ENCODE measurements around the gene ILF3. TPM values are rescaled to one million over a fixed set of nuclear protein-coding genes. Genes with fewer than 3 reads are reported as not detected.
A peak's percentile ranks its signal among the peaks of the same experiment; 100 is the strongest.

Gene ILF3
- total and polyA plus RNA-seq, 12 donors: 75.0 to 254 (median 184) TPM

DNA sequence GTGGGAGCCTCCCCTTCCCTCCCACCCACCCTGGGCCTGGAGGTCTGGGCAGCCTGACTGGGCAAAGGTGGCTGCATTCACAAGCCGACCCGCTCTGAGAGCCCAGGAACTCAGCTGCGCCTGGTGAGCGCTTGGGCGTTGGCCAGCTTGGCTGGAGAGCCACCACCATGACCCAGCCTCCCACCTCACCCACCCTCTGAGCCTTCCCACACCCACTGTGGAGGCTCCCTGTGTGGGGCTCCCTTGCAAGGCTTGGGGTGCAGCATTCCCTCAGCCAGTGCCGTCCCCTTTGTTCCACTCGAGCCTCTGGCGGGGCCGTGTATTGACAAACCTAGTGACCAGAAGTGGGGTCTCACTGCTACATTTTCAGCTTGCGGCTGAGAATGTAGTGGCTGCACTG, 32.0 kb downstream of the ILF3 start:
- H3K27me3 ChIP-seq: no peaks in the 10 kb centered on the region
- no peaks in the 10 kb centered on the region for H3K9me3 ChIP-seq (replicated peaks in 1 of 3)
- 86 to 90% (median 88%) methylated on average over 2 to 10 of the region's 10 CpGs for WGBS, 4 donors
- DNase-seq: no peak
- no peaks in the 10 kb centered on the region for H3K4me1 ChIP-seq (replicated peaks in 1 of 2)
- H3K27ac ChIP-seq: peak overlapping the region in 1 of 5 donors; percentile 66
- H3K36me3 ChIP-seq (replicated peaks in 1 of 2): peaks cover 0 to 94% of the 10 kb centered on the region in 2 donors
- TF ChIP-seq, protein P1, sequence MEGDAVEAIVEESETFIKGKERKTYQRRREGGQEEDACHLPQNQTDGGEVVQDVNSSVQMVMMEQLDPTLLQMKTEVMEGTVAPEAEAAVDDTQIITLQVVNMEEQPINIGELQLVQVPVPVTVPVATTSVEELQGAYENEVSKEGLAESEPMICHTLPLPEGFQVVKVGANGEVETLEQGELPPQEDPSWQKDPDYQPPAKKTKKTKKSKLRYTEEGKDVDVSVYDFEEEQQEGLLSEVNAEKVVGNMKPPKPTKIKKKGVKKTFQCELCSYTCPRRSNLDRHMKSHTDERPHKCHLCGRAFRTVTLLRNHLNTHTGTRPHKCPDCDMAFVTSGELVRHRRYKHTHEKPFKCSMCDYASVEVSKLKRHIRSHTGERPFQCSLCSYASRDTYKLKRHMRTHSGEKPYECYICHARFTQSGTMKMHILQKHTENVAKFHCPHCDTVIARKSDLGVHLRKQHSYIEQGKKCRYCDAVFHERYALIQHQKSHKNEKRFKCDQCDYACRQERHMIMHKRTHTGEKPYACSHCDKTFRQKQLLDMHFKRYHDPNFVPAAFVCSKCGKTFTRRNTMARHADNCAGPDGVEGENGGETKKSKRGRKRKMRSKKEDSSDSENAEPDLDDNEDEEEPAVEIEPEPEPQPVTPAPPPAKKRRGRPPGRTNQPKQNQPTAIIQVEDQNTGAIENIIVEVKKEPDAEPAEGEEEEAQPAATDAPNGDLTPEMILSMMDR (IDR thresholded peaks at IDR 0.05): no peak
- TF ChIP-seq POLR2A (IDR thresholded peaks at IDR 0.05): no peak
- H3K4me3 ChIP-seq: no peak overlapping the region
- intact Hi-C loops (cut with DNase I): no loop called here

DNA sequence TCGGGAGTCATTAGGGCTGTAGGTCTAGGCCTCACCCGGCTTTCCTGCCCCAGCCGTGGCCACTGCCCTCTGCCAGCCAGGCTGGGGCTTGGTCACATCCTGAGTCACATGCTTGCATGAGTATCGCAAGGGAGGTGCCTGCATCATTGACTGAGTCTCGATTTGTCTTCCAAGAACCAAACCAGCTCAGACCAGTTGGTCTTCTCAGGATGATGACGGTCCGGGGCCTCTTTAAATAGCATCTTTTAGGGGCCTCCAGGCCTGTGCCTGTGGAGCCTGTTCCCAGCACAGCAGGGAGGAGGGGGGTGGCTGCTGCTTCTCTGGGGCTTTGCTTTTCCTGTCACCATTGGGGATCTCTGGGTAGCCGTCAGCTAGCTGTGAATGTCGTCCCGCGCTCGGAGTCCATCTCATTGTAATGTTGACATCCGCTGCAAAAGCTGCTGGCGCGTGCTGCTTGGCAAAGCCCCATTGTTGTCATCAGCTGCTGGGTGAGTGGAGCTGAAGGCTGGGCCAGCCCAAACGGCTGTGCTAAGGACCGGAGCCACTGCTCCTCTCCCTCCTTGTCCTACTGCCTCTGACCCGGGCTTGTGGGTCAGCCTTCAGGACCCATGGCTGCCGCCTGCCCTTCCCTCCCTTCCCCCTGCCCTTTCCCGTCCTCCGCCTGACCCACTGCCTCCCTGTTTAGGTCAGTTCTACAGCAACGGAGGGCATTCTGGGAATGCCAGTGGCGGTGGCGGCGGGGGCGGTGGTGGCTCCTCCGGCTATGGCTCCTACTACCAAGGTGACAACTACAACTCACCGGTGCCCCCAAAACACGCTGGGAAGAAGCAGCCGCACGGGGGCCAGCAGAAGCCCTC, 32.7 kb downstream of the ILF3 start:
- intact Hi-C loops (cut with DNase I): no loop called here
- H3K36me3 ChIP-seq (replicated peaks in 1 of 2): peaks cover 0 to 93% of the 10 kb centered on the region in 2 donors
- 69 to 90% (median 78%) methylated on average over 8 to 31 of the region's 31 CpGs for WGBS, 4 donors
- H3K9me3 ChIP-seq (replicated peaks in 1 of 3): no peaks in the 10 kb centered on the region
- no peaks in the 10 kb centered on the region for H3K4me1 ChIP-seq (replicated peaks in 1 of 2)
- H3K4me3 ChIP-seq: no peak overlapping the region
- DNase-seq: peak in 4 of 7 donors; percentile 47 to 80 (median 53)
- H3K27me3 ChIP-seq: no peaks in the 10 kb centered on the region
- no peak for TF ChIP-seq POLR2A (IDR thresholded peaks at IDR 0.05)
- TF ChIP-seq, protein P1 (IDR thresholded peaks at IDR 0.05): no peak
- peak overlapping the region in 2 of 5 donors; percentile 22 to 66 for H3K27ac ChIP-seq

DNA sequence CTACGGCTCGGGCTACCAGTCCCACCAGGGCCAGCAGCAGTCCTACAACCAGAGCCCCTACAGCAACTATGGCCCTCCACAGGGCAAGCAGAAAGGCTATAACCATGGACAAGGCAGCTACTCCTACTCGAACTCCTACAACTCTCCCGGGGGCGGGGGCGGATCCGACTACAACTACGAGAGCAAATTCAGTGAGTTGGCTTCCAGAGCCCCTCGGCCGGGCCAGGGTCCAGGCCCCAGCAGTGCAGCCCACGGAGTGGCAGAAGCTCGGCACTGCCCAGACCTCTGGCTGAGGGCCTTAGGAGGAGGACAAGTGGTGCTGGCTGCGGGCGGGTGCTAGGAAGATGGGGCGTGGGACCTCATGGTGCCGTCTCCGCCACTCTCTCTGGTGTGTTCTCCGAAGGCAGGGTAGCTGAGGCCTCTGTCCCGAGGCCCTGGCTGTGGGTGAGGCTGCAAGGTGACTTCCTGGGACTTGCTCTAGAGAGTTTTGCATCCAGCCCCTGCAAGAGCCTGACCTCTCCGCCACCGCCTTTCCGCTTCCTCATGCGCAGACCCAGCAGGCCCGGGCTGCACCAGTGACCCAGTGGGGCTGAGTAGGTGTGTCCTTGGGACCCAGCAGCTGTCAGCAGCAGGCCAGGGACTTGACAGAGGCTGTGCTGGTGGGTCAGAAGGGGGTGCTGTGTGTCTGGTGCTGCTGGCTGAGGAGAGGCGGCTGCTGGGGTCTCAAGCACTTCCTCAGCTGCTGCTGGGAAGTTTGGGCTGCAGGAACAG, 33.6 kb downstream of the ILF3 start:
- Histone ChIP-seq H3K9me3 (replicated peaks in 1 of 3) (no peaks in the 10 kb centered on the region), H3K4me3 (no peak overlapping the region), H3K4me1 (replicated peaks in 1 of 2) (no peaks in the 10 kb centered on the region), H3K27ac (peak overlapping the region in 1 of 5 donors; percentile 66), H3K27me3 (no peaks in the 10 kb centered on the region), H3K36me3 (replicated peaks in 1 of 2) (peaks cover 0 to 92% of the 10 kb centered on the region in 2 donors)
- intact Hi-C loops (cut with DNase I): no loop called here
- WGBS, 4 donors: 79 to 90% (median 82%) methylated on average over 20 to 25 of the region's 25 CpGs; no CpG with 5 or more reads in 1 of the 4 donors
- no peak for DNase-seq
- TF ChIP-seq, protein P1 (IDR thresholded peaks at IDR 0.05): no peak
- no peak for TF ChIP-seq POLR2A (IDR thresholded peaks at IDR 0.05)

Measured in adrenal gland (tissue), 12 donors.